Measurements from ENCODE around the gene ZNF396. TPM values are rescaled to one million over a fixed set of nuclear protein-coding genes. Genes with fewer than 3 reads are reported as not detected.

The ZNF396 gene
- total and polyA plus RNA-seq, 9 of the 15 experiments (the other 6 are each of a cell fraction or from before 2014, with no cell fraction given) = 0.73 to 2.3 (median 1.9) TPM

DNA sequence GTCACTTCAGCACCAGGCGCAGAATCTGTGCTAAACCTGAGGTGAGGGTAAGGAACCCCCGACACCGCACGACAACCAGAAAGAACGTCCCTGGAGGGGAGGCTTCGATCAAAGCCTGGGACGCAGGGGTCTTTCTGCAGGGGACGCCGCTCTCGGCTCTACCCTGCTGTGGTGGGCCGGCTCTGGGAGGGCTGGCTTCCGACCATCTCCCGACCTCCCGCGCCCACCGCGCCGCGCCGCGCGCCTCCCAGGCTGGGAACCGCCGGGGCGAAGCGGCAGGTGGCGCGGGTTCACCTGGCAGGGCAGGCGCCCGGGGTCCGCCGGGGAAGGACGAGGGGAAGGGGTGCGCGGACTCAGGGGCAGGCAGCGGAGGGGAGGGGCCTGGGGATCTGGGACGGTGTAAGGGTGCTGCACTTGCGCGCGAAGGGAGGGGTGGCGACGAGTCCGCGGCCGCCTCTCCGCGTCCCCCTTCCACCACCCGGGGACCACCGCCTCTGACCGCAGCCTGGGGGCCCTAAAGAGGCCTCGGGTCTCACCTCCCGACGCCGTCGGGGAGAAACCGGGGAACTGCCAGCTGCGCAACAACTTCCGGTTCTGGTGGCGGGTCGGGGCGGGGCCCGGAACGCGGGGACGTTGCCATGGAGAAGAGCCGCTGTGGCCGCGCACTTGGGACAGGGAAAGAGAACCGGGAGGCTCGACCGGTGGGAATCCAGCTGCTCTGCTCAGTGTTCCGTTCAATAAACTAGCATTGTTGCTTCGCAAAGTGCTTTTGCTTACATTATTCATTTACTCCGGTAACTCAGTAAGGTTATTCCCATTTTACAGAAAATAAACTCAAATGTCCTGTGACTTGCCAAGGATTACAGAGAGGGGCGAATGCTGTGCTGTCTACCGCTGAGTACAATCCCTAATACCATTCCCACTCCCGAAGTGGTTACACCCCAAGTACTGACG, at the start of gene ZNF396 (continued):
- TF ChIP-seq, protein P1, sequence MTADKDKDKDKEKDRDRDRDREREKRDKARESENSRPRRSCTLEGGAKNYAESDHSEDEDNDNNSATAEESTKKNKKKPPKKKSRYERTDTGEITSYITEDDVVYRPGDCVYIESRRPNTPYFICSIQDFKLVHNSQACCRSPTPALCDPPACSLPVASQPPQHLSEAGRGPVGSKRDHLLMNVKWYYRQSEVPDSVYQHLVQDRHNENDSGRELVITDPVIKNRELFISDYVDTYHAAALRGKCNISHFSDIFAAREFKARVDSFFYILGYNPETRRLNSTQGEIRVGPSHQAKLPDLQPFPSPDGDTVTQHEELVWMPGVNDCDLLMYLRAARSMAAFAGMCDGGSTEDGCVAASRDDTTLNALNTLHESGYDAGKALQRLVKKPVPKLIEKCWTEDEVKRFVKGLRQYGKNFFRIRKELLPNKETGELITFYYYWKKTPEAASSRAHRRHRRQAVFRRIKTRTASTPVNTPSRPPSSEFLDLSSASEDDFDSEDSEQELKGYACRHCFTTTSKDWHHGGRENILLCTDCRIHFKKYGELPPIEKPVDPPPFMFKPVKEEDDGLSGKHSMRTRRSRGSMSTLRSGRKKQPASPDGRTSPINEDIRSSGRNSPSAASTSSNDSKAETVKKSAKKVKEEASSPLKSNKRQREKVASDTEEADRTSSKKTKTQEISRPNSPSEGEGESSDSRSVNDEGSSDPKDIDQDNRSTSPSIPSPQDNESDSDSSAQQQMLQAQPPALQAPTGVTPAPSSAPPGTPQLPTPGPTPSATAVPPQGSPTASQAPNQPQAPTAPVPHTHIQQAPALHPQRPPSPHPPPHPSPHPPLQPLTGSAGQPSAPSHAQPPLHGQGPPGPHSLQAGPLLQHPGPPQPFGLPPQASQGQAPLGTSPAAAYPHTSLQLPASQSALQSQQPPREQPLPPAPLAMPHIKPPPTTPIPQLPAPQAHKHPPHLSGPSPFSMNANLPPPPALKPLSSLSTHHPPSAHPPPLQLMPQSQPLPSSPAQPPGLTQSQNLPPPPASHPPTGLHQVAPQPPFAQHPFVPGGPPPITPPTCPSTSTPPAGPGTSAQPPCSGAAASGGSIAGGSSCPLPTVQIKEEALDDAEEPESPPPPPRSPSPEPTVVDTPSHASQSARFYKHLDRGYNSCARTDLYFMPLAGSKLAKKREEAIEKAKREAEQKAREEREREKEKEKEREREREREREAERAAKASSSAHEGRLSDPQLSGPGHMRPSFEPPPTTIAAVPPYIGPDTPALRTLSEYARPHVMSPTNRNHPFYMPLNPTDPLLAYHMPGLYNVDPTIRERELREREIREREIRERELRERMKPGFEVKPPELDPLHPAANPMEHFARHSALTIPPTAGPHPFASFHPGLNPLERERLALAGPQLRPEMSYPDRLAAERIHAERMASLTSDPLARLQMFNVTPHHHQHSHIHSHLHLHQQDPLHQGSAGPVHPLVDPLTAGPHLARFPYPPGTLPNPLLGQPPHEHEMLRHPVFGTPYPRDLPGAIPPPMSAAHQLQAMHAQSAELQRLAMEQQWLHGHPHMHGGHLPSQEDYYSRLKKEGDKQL (CRISPR knock-in tag; IDR thresholded peaks at IDR 0.05; ENCODE audit: borderline replicate concordance) = no peak
- TF ChIP-seq ZNF644 (tag; IDR thresholded peaks at IDR 0.05; ENCODE audit: low read depth) (no peak), NFIC (IDR thresholded peaks at IDR 0.05) (peak; percentile 82), ZBTB26 (CRISPR knock-in tag; IDR thresholded peaks at IDR 0.05) (no peak), KLF1 (tag; IDR thresholded peaks at IDR 0.05) (no peak), PKNOX1 (IDR thresholded peaks at IDR 0.05) (no peak), ZNF239 (CRISPR knock-in tag; IDR thresholded peaks at IDR 0.05) (no peak), GATAD2B (IDR thresholded peaks at IDR 0.05; ENCODE audit: borderline replicate concordance) (no peak), MTA3 (IDR thresholded peaks at IDR 0.05; ENCODE audit: borderline replicate concordance) (peak; percentile 56; the same call in 1 of the 2 replicates), HMGN3 (IDR thresholded peaks at IDR 0.05; ENCODE audit: borderline replicate concordance, extremely low read depth, insufficient read length, low read depth, low read length) (peak; percentile 44), TAF7 (tag; IDR thresholded peaks at IDR 0.05) (no peak), USF1 (CRISPR knock-in tag; IDR thresholded peaks at IDR 0.05) (no peak), FOXK1 (CRISPR knock-in tag; IDR thresholded peaks at IDR 0.05; ENCODE audit: borderline replicate concordance) (no peak), SUPT5H (IDR thresholded peaks at IDR 0.05) (peak; percentile 41; the same call in 1 of the 2 replicates), SMARCE1 (IDR thresholded peaks at IDR 0.05) (no peak)
- TF ChIP-seq, protein P2, sequence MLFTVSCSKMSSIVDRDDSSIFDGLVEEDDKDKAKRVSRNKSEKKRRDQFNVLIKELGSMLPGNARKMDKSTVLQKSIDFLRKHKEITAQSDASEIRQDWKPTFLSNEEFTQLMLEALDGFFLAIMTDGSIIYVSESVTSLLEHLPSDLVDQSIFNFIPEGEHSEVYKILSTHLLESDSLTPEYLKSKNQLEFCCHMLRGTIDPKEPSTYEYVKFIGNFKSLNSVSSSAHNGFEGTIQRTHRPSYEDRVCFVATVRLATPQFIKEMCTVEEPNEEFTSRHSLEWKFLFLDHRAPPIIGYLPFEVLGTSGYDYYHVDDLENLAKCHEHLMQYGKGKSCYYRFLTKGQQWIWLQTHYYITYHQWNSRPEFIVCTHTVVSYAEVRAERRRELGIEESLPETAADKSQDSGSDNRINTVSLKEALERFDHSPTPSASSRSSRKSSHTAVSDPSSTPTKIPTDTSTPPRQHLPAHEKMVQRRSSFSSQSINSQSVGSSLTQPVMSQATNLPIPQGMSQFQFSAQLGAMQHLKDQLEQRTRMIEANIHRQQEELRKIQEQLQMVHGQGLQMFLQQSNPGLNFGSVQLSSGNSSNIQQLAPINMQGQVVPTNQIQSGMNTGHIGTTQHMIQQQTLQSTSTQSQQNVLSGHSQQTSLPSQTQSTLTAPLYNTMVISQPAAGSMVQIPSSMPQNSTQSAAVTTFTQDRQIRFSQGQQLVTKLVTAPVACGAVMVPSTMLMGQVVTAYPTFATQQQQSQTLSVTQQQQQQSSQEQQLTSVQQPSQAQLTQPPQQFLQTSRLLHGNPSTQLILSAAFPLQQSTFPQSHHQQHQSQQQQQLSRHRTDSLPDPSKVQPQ (CRISPR knock-in tag; IDR thresholded peaks at IDR 0.05; ENCODE audit: borderline replicate concordance) = no peak

Measured in K562 (cell line).